Spinal cord (tissue), 10 donors: Measurements from ENCODE around the gene ZCCHC24. TPM values are rescaled to one million over a fixed set of nuclear protein-coding genes. Genes with fewer than 3 reads are reported as not detected.

Experiments used
- DNase-seq, 6 donors: peaks; one replicate each; pipeline versions ENCODE4 v3.0.0 to v3.0.0-alpha.2; 2013 to 2015; ENCODE audit warnings: low spot score in 6 of 6, low read depth in 4 of 6
- H3K27ac ChIP-seq: one replicate; pipeline ENCODE4 v1.5.1; 2013; ENCODE audit warnings: low read depth, low read length, control low read depth
- H3K27me3 ChIP-seq: one replicate; pipeline ENCODE4 v1.6.1; 2013; ENCODE audit warnings: low read length; ENCODE audit not compliant: control insufficient read depth, insufficient read depth
- H3K36me3 ChIP-seq: one replicate; pipeline ENCODE4 v1.6.1; 2013; ENCODE audit warnings: low read length; ENCODE audit not compliant: control insufficient read depth, insufficient read depth
- H3K4me1 ChIP-seq: one replicate; pipeline ENCODE4 v1.6.1; 2013; ENCODE audit warnings: low read length; ENCODE audit not compliant: control insufficient read depth, insufficient read depth
- H3K4me3 ChIP-seq: one replicate; pipeline ENCODE4 v1.5.1; 2013; ENCODE audit warnings: low read depth, low read length, control low read depth
- H3K9me3 ChIP-seq: one replicate; pipeline ENCODE4 v1.6.1; 2013; ENCODE audit warnings: low read length; ENCODE audit not compliant: control insufficient read depth, insufficient read depth
- WGBS: methylation state at CpG from one replicate; pipeline ENCODE4 v1.1.5; 2013; ENCODE audit warnings: missing lambda C conversion rate; ENCODE audit not compliant: insufficient coverage; 5-methylcytosine and 5-hydroxymethylcytosine counted together
- polyA plus RNA-seq, 2 donors: library from polyadenylated mRNA; unstranded; fragments of 120-200 nt; gene quantifications; one replicate each; pipeline ENCODE4 v1.2.1, GENCODE V29; 2013; ENCODE audit not compliant: insufficient read length in 2 of 2
- total RNA-seq, 2 donors: library from RNA; depleted of rRNA in 1 of 2; stranded (reverse); fragments of 120-200 nt in 1 of 2; fragments of >200 nt in 1 of 2; gene quantifications; one replicate each; pipeline versions ENCODE4 v1.2.3 to v1.2.4, GENCODE V29; 2013 to 2014
- donor health status: healthy.

ZCCHC24 gene
- total and polyA plus RNA-seq, 4 donors: 22.9 to 75.2 (median 56.3) TPM

- Histone ChIP-seq H3K27ac (no peak overlapping the region), H3K4me1 (peaks cover 46% of the 10 kb centered on the region), H3K36me3 (peaks cover 27% of the 10 kb centered on the region), H3K4me3 (no peak overlapping the region), H3K9me3 (no peaks in the 10 kb centered on the region), H3K27me3 (no peaks in the 10 kb centered on the region)
- DNase-seq: no peak
- 60% methylated on average over 9 of the region's 12 CpGs for whole genome bisulfite sequencing
Observed at GRCh38 chr10:79346388-79347225, 98.8 kb downstream of the ZCCHC24 start.

- Histone ChIP-seq H3K27ac (no peak overlapping the region), H3K27me3 (no peaks in the 10 kb centered on the region), H3K4me1 (peaks cover 46% of the 10 kb centered on the region), H3K9me3 (no peaks in the 10 kb centered on the region), H3K36me3 (peaks cover 23% of the 10 kb centered on the region), H3K4me3 (no peak overlapping the region)
- 93% methylated on average over 2 of the region's 2 CpGs for WGBS
- no peak for DNase-seq
Observed at GRCh38 chr10:79346012-79346340, 99.4 kb downstream of the ZCCHC24 start.

- H3K4me1 ChIP-seq: peaks cover 42% of the 10 kb centered on the region
- no peaks in the 10 kb centered on the region for H3K9me3 ChIP-seq
- peaks cover 17% of the 10 kb centered on the region for H3K36me3 ChIP-seq
- H3K4me3 ChIP-seq: no peak overlapping the region
- H3K27ac ChIP-seq: no peak overlapping the region
- 83% methylated on average over 3 of the region's 5 CpGs for WGBS
- no peak for DNase-seq
- H3K27me3 ChIP-seq: no peaks in the 10 kb centered on the region
Observed at GRCh38 chr10:79345241-79346011, 100.0 kb downstream of the ZCCHC24 start.

- Histone ChIP-seq H3K4me1 (peaks cover 40% of the 10 kb centered on the region), H3K4me3 (no peak overlapping the region), H3K27me3 (no peaks in the 10 kb centered on the region), H3K27ac (no peak overlapping the region), H3K9me3 (no peaks in the 10 kb centered on the region), H3K36me3 (peaks cover 10% of the 10 kb centered on the region)
- 88% methylated on average over 2 of the region's 3 CpGs for WGBS
- DNase-seq: no peak
Observed at GRCh38 chr10:79344502-79345195, 100.8 kb downstream of the ZCCHC24 start.

GRCh38 chr10:79342811-79343561 is 102.4 kb downstream of the ZCCHC24 start:
- no peak overlapping the region for H3K4me3 ChIP-seq
- no peaks in the 10 kb centered on the region for H3K36me3 ChIP-seq
- H3K27ac ChIP-seq: no peak overlapping the region
- peaks cover 24% of the 10 kb centered on the region for H3K4me1 ChIP-seq
- H3K27me3 ChIP-seq: no peaks in the 10 kb centered on the region
- no peak for DNase-seq
- H3K9me3 ChIP-seq: no peaks in the 10 kb centered on the region
- 88% methylated on average over 10 of the region's 10 CpGs for WGBS

- no peak overlapping the region for H3K27ac ChIP-seq
- H3K9me3 ChIP-seq: no peaks in the 10 kb centered on the region
- no peak for DNase-seq
- H3K36me3 ChIP-seq: no peaks in the 10 kb centered on the region
- H3K4me3 ChIP-seq: no peak overlapping the region
- WGBS: 91% methylated on average over 5 of the region's 5 CpGs
- no peaks in the 10 kb centered on the region for H3K27me3 ChIP-seq
- H3K4me1 ChIP-seq: peaks cover 20% of the 10 kb centered on the region
Observed at GRCh38 chr10:79342295-79342761, 103.1 kb downstream of the ZCCHC24 start.

GRCh38 chr10:79340646-79341244 is 104.7 kb downstream of the ZCCHC24 start:
- no peak for DNase-seq
- peaks cover 18% of the 10 kb centered on the region for H3K4me1 ChIP-seq
- no peak overlapping the region for H3K27ac ChIP-seq
- 100% methylated on average over 5 of the region's 5 CpGs for WGBS
- no peaks in the 10 kb centered on the region for H3K36me3 ChIP-seq
- no peaks in the 10 kb centered on the region for H3K27me3 ChIP-seq
- no peak overlapping the region for H3K4me3 ChIP-seq
- no peaks in the 10 kb centered on the region for H3K9me3 ChIP-seq

- no peaks in the 10 kb centered on the region for H3K9me3 ChIP-seq
- no peaks in the 10 kb centered on the region for H3K36me3 ChIP-seq
- no peaks in the 10 kb centered on the region for H3K27me3 ChIP-seq
- no peak for DNase-seq
- H3K4me1 ChIP-seq: peaks cover 21% of the 10 kb centered on the region
- H3K4me3 ChIP-seq: no peak overlapping the region
- 92% methylated on average over 3 of the region's 3 CpGs for WGBS
- H3K27ac ChIP-seq: no peak overlapping the region
Observed at GRCh38 chr10:79339266-79339665, 106.2 kb downstream of the ZCCHC24 start.
